GM12864 (cell line): ENCODE results near the gene RUFY2.

Experiments used
- DNase-seq: peaks from one replicate; pipeline ENCODE4 v3.0.0-alpha.2; 2011; ENCODE audit warnings: low read depth
- H3K4me3 ChIP-seq: 2 replicates; pipeline ENCODE4 v1.5.1; 2011; ENCODE audit warnings: mild to moderate bottlenecking, low read depth, low read length, control low read depth
- TF ChIP-seq, protein P1 (sequence below): IDR thresholded peaks from 2 replicates; pipeline ENCODE4 v1.5.1; 2011; ENCODE audit warnings: low read depth, mild to moderate bottlenecking, moderate library complexity, low read length, control low read depth, inconsistent platforms; ENCODE audit errors: missing control alignments

The RUFY2 gene

DNA sequence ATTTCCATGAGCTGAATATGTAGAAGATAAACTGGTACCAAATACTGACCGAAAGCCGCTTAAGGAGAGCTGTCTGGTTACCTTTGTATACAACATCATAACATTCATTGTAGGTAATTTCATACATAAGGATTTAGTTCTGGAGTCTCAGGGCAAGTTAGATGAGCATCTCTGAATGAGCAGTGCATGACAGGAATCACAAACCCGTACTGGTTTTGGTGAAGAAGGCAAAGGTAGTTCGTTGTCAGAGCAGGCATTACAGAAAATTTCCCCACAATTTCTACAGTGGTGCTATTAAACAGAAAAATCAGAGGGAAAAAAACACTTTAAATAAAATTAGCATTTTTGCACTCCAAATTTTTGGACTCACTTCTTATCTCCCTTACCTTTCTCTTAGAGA is 61.5 kb downstream of the RUFY2 start:
- no peak overlapping the region for H3K4me3 ChIP-seq
- TF ChIP-seq, protein P1, sequence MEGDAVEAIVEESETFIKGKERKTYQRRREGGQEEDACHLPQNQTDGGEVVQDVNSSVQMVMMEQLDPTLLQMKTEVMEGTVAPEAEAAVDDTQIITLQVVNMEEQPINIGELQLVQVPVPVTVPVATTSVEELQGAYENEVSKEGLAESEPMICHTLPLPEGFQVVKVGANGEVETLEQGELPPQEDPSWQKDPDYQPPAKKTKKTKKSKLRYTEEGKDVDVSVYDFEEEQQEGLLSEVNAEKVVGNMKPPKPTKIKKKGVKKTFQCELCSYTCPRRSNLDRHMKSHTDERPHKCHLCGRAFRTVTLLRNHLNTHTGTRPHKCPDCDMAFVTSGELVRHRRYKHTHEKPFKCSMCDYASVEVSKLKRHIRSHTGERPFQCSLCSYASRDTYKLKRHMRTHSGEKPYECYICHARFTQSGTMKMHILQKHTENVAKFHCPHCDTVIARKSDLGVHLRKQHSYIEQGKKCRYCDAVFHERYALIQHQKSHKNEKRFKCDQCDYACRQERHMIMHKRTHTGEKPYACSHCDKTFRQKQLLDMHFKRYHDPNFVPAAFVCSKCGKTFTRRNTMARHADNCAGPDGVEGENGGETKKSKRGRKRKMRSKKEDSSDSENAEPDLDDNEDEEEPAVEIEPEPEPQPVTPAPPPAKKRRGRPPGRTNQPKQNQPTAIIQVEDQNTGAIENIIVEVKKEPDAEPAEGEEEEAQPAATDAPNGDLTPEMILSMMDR = no peak
- DNase-seq = no peak

DNA sequence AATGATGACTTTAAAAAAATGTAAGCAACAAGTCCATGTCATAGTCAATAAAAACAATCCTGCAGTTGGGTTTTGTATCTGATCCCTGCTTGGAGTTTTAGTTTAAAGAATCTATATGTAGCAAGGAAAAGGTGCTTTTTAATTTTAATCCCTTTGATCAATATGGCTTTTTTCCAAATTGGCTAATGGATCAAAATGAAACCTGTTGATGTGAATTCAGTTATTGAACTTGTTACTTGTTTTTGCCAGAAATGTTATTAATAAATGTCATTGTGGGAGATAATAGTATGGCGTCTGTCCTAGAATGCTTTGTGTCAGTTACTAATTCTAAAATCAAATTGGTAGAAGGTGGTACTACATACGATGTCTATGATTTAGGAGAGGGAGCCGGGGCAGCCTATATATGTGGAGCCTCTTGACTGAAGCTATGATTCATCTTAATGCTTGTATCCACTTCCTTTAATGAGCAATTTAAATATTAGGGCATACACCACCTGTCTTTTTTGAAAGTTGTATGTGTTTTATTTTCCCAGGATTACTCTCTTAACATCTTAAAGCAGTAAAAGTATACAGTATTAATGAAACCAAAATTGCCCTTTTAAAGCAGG is 64.1 kb downstream of the RUFY2 start:
- TF ChIP-seq, protein P1 = no peak
- no peak for DNase-seq
- no peak overlapping the region for H3K4me3 ChIP-seq

DNA sequence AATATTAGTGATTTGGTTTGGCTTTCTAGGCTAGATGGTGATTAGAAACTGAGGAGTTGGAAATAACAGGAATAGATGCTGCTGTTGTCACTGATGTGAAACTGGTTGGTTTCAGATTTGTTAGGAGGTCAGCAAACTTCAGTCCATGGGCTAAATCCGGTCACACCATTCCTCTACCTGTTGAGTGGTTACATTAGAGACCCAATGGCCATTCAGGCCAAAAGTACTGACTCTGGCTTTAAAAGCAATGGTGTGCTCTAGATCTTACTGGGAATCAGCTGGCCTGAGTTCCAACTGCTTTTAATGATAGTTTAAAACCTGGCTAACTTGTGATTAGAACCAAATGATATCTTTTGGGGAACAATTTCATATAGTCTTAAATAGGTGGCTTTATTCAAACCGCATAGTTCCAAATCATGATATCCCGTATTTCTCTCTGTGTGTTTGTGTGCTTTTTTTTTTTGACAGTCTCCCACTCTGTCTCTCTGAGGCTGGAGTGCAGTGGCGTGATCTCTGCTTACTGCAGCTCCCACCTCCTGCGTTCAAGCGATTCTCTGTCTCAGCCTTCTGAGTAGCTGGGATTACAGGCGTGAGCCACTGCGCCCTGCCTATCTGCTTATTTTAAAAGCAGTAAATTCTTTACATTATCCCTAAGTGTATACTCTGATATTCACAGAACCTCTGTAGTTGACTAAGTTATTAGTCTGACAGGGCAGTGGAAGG is 66.6 kb downstream of the RUFY2 start:
- no peak for DNase-seq
- TF ChIP-seq, protein P1 = no peak
- H3K4me3 ChIP-seq = no peak overlapping the region

DNA sequence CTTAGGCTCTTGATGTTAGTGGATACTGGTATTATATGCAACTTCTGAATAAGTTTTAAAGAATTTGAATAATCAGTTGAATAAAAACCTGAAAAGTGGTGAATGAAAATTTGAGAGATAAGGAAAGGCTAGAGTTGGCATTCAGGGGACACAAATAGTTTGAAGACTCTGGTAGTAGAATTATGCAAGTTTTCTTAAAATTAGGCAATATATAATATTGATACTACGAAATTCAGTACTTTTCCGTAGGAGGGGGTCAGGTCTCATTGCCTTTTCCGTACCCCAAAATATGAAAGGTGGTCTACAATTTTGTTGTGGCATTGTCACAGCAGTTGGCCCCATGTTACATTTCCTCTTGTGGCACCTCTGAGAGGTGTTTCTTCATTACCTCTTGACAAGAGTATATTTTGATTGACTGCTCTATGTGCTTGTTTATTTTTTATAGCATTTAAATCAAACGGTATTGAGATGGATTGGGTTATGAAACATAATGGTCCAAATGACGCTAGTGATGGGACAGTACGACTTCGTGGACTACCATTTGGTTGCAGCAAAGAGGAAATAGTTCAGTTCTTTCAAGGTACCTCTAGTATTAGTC is 70.2 kb downstream of the RUFY2 start:
- H3K4me3 ChIP-seq = no peak overlapping the region
- DNase-seq = no peak
- TF ChIP-seq, protein P1 = no peak

DNA sequence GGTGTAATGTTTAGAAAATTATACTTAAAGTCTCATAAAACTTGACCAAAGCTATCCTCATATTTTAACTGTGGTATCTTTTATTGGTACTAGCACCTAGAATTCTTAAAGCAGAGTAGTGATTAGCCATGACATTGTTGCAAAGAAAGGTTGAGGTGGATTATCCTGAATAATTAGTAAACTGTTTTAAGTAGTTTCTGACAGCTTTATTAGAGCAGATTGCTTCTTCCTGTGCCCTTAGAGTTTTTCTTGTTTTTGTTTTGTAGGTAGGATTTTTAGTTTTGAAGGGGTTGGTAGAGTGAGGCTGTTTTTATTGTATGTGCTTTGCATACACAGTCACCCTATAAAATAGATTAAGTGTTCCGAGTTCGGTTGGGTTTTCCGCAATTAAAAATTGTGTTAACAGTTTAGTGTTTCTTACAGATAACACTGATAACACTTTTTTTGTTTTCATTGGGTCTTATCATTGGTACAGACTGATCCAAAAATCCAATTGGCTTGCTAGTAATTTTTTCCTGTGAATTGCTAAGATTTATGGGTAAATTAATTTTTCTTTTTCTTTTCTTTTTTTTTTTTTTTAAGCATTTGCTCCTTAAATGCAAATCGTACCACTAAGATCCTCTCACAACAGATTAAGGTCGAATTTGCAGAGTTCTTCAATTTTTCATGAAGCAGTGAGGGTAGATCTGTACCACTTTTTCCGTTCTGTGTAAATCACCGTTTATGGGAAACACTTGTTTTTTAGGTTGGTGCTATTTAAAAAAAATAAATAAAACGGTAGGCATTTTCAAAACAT is 72.2 kb downstream of the RUFY2 start:
- no peak for DNase-seq
- TF ChIP-seq, protein P1 = no peak
- peak overlapping the region; percentile 88 for H3K4me3 ChIP-seq

DNA sequence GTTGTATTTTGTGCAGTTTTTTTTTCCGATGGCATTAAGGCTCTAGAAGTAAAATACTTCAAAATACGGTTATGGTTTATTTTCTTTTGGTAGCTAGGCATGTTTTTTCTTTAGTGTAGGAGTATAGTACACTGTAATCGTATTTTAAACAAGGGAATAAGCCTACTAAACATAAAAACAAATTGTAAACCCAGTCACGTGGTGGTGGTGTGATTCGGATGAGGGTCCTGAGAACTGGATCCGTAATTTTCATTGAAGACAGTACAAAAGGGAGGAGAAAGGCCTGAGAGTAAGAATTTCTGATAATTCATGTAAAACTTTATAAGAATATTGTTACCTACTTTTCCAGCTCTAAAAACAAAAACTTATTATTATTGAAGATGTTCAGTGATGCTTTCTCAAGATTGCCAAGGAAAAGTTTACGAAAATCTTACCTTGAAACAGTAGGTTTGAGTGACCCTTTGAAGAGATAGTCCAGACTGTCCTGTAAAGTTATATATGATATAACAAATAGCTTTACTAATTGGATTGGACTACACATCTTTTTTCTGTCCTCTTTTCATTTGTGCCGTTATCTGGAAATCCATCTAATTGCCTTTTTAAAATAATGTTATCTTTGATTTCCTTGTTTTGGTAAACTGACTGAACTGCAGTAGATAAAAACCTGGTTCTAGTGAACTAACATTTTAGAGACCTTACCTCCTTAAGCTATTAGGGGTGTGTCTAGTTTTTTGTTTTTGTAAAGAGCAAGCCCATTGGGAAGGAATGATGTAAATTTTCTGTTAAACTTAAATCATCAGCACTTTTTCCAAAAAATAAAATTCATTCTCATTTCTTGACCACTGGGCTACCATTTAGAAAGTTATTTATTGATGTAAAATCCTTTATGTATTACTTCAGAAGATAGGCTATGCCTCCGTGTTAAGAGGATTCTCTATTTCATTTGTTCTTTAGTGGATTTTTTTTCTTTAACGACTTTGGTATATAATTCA is 73.3 kb downstream of the RUFY2 start:
- peak overlapping the region; percentile 88 for H3K4me3 ChIP-seq
- TF ChIP-seq, protein P1 = no peak
- no peak for DNase-seq
